Adrenal gland (tissue), 12 donors: ENCODE data around the gene CADPS. TPM values are rescaled to one million over a fixed set of nuclear protein-coding genes. Genes with fewer than 3 reads are reported as not detected.

Experiments
- DNase-seq, 7 donors: peaks; one replicate each; pipeline ENCODE4 v3.0.0-alpha.2; 2019 to 2020
- H3K27ac ChIP-seq, 5 donors: fragments of 200-600 bp; sonication (generic) in 4 of 5; 1 replicate in 3 of 5; 2 replicates in 2 of 5; pipeline versions ENCODE4 v1.5.1 to v1.8.0; 2016 to 2020; ENCODE audit warnings: mild to moderate bottlenecking in 1 of 5
- H3K27me3 ChIP-seq: fragments of 200-600 bp; 2 replicates; pipeline ENCODE4 v1.8.0; 2021
- H3K36me3 ChIP-seq, 2 donors: fragments of 200-600 bp; replicated peaks in 1 of 2; 1 replicate in 1 of 2; 2 replicates in 1 of 2; pipeline versions ENCODE4 v1.5.1 to v1.8.0; 2018 to 2022
- H3K4me1 ChIP-seq, 2 donors: fragments of 200-600 bp; replicated peaks in 1 of 2; 1 replicate in 1 of 2; 2 replicates in 1 of 2; pipeline versions ENCODE4 v1.5.1 to v1.8.0; 2018 to 2021
- H3K4me3 ChIP-seq, 4 donors: fragments of 200-600 bp; sonication (generic) in 3 of 4; one replicate each; pipeline ENCODE4 v1.5.1; 2016 to 2018
- H3K9me3 ChIP-seq, 3 donors: fragments of 200-600 bp; sonication (generic) in 1 of 3; replicated peaks in 1 of 3; 1 replicate in 2 of 3; 2 replicates in 1 of 3; pipeline versions ENCODE4 v1.5.1 to v1.8.0; 2016 to 2021
- POLR2A ChIP-seq, 2 donors: fragments of 450-650 bp; IDR thresholded peaks; one replicate each; pipeline ENCODE4 v1.6.1; 2017; ENCODE audit warnings: antibody characterized with exemption in 2 of 2, mild to moderate bottlenecking in 2 of 2, moderate library complexity in 1 of 2
- WGBS, 4 donors: extraction: QIAGEN DNeasy Blood & Tissue Kit in 2 of 4; methylation state at CpG; one replicate each; pipeline versions ENCODE4 v1.1.5 to v1.1.7; 2013 to 2017; 5-methylcytosine and 5-hydroxymethylcytosine counted together
- intact Hi-C, 2 donors: fragments of 100-400 bp; cut with DNase I; formaldehyde crosslinking; loops; one replicate each; pipeline versions ENCODE4 v1.14.1 to v1.15.0; 2022 to 2023
- polyA plus RNA-seq, 3 donors: library from polyadenylated mRNA; stranded (reverse); fragments of 200-250 nt in 2 of 3; fragments of 350-450 nt in 1 of 3; fragmentation: Illumina TruSeq in 1 of 3; extraction: RNeasy Lipid Tissue Mini Kit (QIAGEN cat#74804) in 1 of 3; gene quantifications; one replicate each; pipeline ENCODE4 v1.2.3, GENCODE V29; 2013 to 2014
- total RNA-seq, 9 donors: library from RNA; depleted of rRNA in 4 of 9; stranded (reverse); fragments of >200 nt in 4 of 9; fragments of 120-200 nt in 1 of 9; fragmentation: NEBNext Ultra II Directional in 1 of 9; extraction: Animal tissue kit (Norgen Biotek cat#: 25700) in 1 of 9; gene quantifications; one replicate each; pipeline versions ENCODE4 v1.1.0 to v1.2.4, GENCODE V29; 2013 to 2023
- TF ChIP-seq, protein P1 (sequence below), 6 experiments: fragments of 450-650 bp in 4 of 6; fragments of 200-600 bp in 2 of 6; sonication (generic) in 1 of 6; IDR thresholded peaks; 1 replicate in 5 of 6; 2 replicates in 1 of 6; pipeline versions ENCODE4 v1.5.1 to v1.8.0; 2016 to 2021; ENCODE audit warnings: antibody characterized with exemption in 6 of 6, mild to moderate bottlenecking in 2 of 6, moderate library complexity in 1 of 6
- donor health status: healthy with polysubstance abuse.
- donor health status: Bipolar disorder and iron deficiency.
- donor health status: DM: yes; HTN: yes; CAD: no.
- donor health status: DM: no; HTN: no; CAD: no.
- donor health status: DM: no; HTN: no; CAD: no.
- donor health status: DM: yes; HTN: yes; CAD: no.

Gene CADPS
- total and polyA plus RNA-seq, 12 donors, result 0.24 to 36.5 (median 11.2) TPM; not detected in 2

DNA sequence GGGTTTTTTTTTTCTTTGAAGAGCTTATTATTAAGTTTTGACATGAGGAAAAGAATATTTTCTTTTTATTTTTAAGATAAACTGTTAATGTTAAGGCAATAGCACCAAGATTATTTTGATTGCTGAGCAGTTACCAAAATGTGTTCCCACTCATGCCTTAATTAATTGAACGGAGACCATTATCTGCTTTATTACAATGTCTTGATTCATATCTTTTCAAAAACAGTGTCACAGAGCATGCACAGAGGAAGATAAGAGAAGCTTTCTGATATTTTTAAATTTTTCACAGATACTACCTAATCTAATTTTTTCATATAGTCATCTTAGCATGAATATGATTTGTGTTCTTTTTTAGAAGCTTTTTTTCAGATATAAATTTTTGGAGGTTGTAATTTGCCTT lies 395.2 kb downstream of the CADPS start:
- no peak for DNase-seq
- Histone ChIP-seq H3K4me3 (no peak overlapping the region), H3K27me3 (peaks cover 3% of the 10 kb centered on the region), H3K4me1 (no peaks in the 10 kb centered on the region), H3K9me3 (no peaks in the 10 kb centered on the region), H3K27ac (no peak overlapping the region), H3K36me3 (no peaks in the 10 kb centered on the region)
- intact Hi-C loops, result no loop called here
- 70 to 80% (median 73%) methylated on average over 1 of the region's 1 CpG for WGBS, 4 donors
- TF ChIP-seq, protein P1, sequence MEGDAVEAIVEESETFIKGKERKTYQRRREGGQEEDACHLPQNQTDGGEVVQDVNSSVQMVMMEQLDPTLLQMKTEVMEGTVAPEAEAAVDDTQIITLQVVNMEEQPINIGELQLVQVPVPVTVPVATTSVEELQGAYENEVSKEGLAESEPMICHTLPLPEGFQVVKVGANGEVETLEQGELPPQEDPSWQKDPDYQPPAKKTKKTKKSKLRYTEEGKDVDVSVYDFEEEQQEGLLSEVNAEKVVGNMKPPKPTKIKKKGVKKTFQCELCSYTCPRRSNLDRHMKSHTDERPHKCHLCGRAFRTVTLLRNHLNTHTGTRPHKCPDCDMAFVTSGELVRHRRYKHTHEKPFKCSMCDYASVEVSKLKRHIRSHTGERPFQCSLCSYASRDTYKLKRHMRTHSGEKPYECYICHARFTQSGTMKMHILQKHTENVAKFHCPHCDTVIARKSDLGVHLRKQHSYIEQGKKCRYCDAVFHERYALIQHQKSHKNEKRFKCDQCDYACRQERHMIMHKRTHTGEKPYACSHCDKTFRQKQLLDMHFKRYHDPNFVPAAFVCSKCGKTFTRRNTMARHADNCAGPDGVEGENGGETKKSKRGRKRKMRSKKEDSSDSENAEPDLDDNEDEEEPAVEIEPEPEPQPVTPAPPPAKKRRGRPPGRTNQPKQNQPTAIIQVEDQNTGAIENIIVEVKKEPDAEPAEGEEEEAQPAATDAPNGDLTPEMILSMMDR (IDR thresholded peaks at IDR 0.05), result no peak
- TF ChIP-seq POLR2A (IDR thresholded peaks at IDR 0.05), result no peak

DNA sequence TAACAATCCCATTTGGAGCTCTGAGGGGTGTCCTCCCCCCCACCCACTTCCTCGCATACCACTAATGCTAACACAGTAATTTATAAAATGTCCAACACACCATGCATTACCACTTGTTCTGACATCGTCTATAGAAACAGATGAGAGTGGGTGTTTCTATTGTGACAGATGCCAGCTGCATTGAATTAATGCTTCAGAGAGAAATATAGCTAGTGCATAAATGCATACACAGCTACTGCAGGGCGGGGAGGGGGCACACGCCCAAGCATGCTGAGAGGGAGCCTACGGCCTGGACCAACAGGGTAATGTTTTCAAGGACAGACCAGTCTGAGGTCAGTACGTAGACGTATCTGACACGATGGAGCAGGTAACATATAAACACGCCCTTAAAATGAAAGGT lies 395.9 kb downstream of the CADPS start:
- Histone ChIP-seq H3K27me3 (peaks cover 3% of the 10 kb centered on the region), H3K36me3 (no peaks in the 10 kb centered on the region), H3K4me3 (no peak overlapping the region), H3K4me1 (no peaks in the 10 kb centered on the region), H3K27ac (no peak overlapping the region), H3K9me3 (no peaks in the 10 kb centered on the region)
- intact Hi-C loops, result no loop called here
- WGBS, 4 donors, result 70 to 77% (median 73%) methylated on average over 9 of the region's 9 CpGs
- no peak for DNase-seq
- TF ChIP-seq POLR2A (IDR thresholded peaks at IDR 0.05), result no peak
- TF ChIP-seq, protein P1 (IDR thresholded peaks at IDR 0.05), result no peak

DNA sequence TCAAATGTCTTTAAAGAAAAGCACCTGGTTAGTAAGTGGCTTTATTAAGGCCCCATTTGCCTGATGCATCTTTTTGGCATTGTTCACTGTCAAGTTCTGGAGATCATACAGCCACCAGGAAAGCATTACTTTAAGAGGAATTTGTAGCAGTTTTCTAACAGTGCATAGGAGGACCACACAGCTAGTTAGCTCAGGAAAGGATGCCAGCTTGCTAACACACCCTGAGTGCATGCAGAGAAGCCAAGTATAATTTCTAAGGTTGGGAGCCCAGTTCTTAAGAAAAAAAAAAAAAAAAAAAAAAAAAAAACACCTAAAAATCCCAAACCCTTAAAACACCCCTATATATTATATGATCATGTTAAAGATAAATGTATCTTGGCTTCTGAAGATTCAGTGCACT lies 399.9 kb downstream of the CADPS start:
- Histone ChIP-seq H3K9me3 (no peaks in the 10 kb centered on the region), H3K4me3 (no peak overlapping the region), H3K27ac (no peak overlapping the region), H3K36me3 (no peaks in the 10 kb centered on the region), H3K4me1 (no peaks in the 10 kb centered on the region), H3K27me3 (no peaks in the 10 kb centered on the region)
- intact Hi-C loops, result no loop called here
- DNase-seq, result no peak
- TF ChIP-seq, protein P1 (IDR thresholded peaks at IDR 0.05), result no peak
- no peak for TF ChIP-seq POLR2A (IDR thresholded peaks at IDR 0.05)

DNA sequence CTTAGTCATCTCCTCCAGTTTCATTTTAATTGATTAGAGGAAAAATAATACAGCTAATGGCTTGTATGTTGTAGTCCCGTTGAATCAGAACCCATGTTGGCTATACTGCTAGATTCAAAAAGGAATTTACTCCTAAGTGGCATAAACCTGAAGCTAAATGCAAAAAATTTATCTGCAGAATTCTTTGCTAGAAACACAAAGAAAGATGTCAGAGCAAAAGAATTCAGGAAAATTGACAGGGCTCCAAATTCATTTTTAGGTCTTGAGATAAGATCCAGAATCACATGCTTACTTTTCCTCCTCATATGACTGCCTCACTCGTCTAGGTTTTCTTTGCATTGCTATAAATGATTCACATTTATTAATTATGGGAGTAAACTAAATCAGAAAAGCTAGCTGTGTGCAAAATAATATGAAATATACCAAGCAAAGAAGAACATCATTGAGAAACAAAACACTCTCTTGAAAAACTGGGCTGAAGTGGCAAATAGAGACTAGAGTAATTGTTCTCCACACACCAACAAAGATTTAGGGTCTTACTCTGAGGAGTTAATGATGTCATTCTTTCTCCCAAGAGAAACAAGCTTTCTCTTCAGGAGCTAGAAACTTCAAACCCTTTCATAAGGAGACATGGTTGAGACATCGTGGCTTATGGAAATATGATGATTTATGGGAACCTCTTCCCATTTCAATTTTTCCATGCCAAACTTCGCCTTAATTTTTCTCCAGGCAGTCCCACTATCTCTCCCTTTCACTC lies 407.1 kb downstream of the CADPS start:
- intact Hi-C loops, result no loop called here
- no peak overlapping the region for H3K4me3 ChIP-seq
- no peaks in the 10 kb centered on the region for H3K36me3 ChIP-seq
- H3K4me1 ChIP-seq, result no peaks in the 10 kb centered on the region
- H3K9me3 ChIP-seq, result no peaks in the 10 kb centered on the region
- no peak for DNase-seq
- no peaks in the 10 kb centered on the region for H3K27me3 ChIP-seq
- no peak overlapping the region for H3K27ac ChIP-seq
- TF ChIP-seq POLR2A (IDR thresholded peaks at IDR 0.05), result no peak
- TF ChIP-seq, protein P1 (IDR thresholded peaks at IDR 0.05), result no peak
- 37 to 42% (median 39%) methylated on average over 4 of the region's 4 CpGs for WGBS, 4 donors
